ENCODE results near the gene PPFIA1. TPM values are rescaled to one million over a fixed set of nuclear protein-coding genes. Genes with fewer than 3 reads are reported as not detected.
"Not testable (repeated sequence)": the region's sequence is repeated elsewhere in the genome, so short reads cannot be mapped to it uniquely, and the experiment has no call there.

PPFIA1 gene
- total RNA-seq, 1 experiment from 2014 or later: 86.8 TPM

DNA sequence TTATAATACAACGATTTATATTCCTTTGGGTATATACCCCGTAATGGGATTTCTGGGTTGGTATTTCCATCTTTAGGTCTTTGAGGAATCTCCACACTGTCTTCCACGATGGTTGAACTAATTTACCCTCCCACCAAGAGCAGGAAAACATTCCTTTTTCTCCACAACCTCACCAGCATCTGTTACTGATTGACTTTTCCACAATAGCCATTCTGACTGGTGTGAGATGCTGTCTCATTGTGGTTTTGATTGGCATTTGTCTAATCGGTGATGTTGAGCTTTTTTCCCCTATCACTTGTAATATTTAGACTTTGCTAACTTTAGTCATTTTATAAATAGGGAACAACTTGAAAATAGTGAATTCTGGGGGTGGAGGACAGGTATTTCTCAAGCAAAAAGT is 58.1 kb downstream of the PPFIA1 start:
- no peaks in the 10 kb centered on the region for H3K9me3 ChIP-seq (ENCODE audit: insufficient read depth, low read depth)
- no peaks in the 10 kb centered on the region; the same call in 1 of the 2 replicates for H3K4me1 ChIP-seq (replicated peaks; ENCODE audit: insufficient read depth)
- no peak for TF ChIP-seq EZH2 (IDR thresholded peaks at IDR 0.05; ENCODE audit: low read depth)
- TF ChIP-seq, protein P1, sequence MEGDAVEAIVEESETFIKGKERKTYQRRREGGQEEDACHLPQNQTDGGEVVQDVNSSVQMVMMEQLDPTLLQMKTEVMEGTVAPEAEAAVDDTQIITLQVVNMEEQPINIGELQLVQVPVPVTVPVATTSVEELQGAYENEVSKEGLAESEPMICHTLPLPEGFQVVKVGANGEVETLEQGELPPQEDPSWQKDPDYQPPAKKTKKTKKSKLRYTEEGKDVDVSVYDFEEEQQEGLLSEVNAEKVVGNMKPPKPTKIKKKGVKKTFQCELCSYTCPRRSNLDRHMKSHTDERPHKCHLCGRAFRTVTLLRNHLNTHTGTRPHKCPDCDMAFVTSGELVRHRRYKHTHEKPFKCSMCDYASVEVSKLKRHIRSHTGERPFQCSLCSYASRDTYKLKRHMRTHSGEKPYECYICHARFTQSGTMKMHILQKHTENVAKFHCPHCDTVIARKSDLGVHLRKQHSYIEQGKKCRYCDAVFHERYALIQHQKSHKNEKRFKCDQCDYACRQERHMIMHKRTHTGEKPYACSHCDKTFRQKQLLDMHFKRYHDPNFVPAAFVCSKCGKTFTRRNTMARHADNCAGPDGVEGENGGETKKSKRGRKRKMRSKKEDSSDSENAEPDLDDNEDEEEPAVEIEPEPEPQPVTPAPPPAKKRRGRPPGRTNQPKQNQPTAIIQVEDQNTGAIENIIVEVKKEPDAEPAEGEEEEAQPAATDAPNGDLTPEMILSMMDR (conservative IDR thresholded peaks at IDR 0.05): no peak
- no peaks in the 10 kb centered on the region for H3K79me2 ChIP-seq (ENCODE audit: low read depth)
- no peaks in the 10 kb centered on the region for H3K9me2 ChIP-seq (ENCODE audit: insufficient read depth)
- no peak overlapping the region for H2AFZ ChIP-seq
- no peaks in the 10 kb centered on the region for H3K27me3 ChIP-seq (ENCODE audit: insufficient read depth, low read depth)
- H4K20me1 ChIP-seq (ENCODE audit: insufficient read depth): peaks cover 5% of the 10 kb centered on the region; the same call in 1 of the 2 replicates
- no peak overlapping the region for H3K4me3 ChIP-seq
- no peak overlapping the region for H3K27ac ChIP-seq
- ChIA-PET POLR2A (ENCODE audit: unreplicated experiment) (no interaction called here), CTCF (no interaction called here)
- no peak for DNase-seq
- BruUV-seq (replicated peaks): no TSS peak
- peaks cover 57% of the 10 kb centered on the region for H3K36me3 ChIP-seq (ENCODE audit: low read depth)
- no peak overlapping the region for H3K4me2 ChIP-seq
- peaks cover 30% of the 10 kb centered on the region for H3F3A ChIP-seq (ENCODE audit: insufficient read depth, low read depth)
- intact Hi-C loops (cut with micrococcal nuclease; ENCODE audit: unreplicated experiment): no loop called here

DNA sequence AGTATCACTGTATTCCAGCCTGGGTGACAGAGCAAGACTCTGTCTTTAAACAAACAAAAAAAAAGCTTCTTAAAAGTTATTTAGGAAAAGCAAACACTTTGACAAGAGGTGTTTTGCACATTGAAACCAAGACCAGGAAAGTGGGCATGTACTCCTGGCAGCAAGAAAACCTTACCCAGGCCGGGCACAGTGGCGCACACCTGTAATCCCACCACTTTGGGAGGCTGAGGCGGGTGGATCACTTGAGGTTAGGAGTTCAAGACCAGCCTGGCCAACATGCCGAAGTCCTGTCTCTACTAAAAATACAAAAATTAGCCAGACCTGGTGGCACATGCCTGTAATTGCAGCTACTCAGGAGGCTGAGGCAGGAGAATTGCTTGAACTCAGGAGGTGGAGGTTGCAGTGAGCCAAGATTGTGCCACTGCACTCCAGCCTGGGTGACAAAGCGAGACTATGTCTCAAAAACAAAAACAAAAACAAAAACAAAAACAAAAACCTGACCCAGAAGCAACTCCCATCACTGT is 60.9 kb downstream of the PPFIA1 start:
- H3K79me2 ChIP-seq (ENCODE audit: low read depth); H3K9me2 ChIP-seq (ENCODE audit: insufficient read depth); H3K4me2 ChIP-seq; H3K27ac ChIP-seq; intact Hi-C loops (cut with micrococcal nuclease; ENCODE audit: unreplicated experiment); H3K4me1 ChIP-seq (replicated peaks; ENCODE audit: insufficient read depth); H3K9me3 ChIP-seq (ENCODE audit: insufficient read depth, low read depth); CTCF ChIA-PET; DNase-seq; H3K4me3 ChIP-seq; H4K20me1 ChIP-seq (ENCODE audit: insufficient read depth); H3K27me3 ChIP-seq (ENCODE audit: insufficient read depth, low read depth); H2AFZ ChIP-seq; BruUV-seq (replicated peaks): not testable (repeated sequence)
- peaks cover 21% of the 10 kb centered on the region; the same call in 1 of the 2 replicates for H3F3A ChIP-seq (ENCODE audit: insufficient read depth, low read depth)
- POLR2A ChIA-PET (ENCODE audit: unreplicated experiment): interaction anchor here (0.6 to 0.8 kb wide), 2 partner anchors 20 to 76 kb away, joined by 4 to 6 read pairs; no protein-coding TSS in a partner anchor
- TF ChIP-seq, protein P1 (conservative IDR thresholded peaks at IDR 0.05): peak; percentile 54
- H3K36me3 ChIP-seq (ENCODE audit: low read depth): peaks cover 58% of the 10 kb centered on the region

DNA sequence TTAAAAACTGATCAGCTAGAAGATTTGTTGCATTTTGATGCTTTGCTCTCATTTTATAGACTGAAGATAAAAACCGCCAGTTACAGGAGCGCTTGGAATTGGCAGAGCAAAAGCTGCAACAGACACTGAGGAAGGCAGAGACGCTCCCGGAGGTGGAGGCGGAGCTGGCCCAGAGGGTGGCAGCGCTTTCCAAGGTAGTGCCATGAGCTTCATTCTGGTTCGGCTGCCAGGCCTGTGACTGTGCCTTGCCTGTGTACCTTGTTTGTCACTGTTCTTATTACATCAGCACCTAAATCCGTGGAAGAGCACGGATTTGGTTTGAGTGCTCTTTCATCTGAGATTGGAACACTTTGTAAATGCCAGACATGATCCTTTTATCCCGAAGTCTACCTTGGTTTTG is 61.4 kb downstream of the PPFIA1 start:
- H3K4me3 ChIP-seq: no peak overlapping the region
- H3K27ac ChIP-seq: no peak overlapping the region
- no peaks in the 10 kb centered on the region; the same call in 1 of the 2 replicates for H4K20me1 ChIP-seq (ENCODE audit: insufficient read depth)
- ChIA-PET POLR2A (ENCODE audit: unreplicated experiment) (interaction anchor here (0.6 to 0.8 kb wide), 2 partner anchors 20 to 76 kb away, joined by 4 to 6 read pairs; no protein-coding TSS in a partner anchor), CTCF (no interaction called here)
- H3K79me2 ChIP-seq (ENCODE audit: low read depth): no peaks in the 10 kb centered on the region
- H3K9me3 ChIP-seq (ENCODE audit: insufficient read depth, low read depth): no peaks in the 10 kb centered on the region
- intact Hi-C loops (cut with micrococcal nuclease; ENCODE audit: unreplicated experiment): no loop called here
- H3K36me3 ChIP-seq (ENCODE audit: low read depth): peaks cover 58% of the 10 kb centered on the region
- no peaks in the 10 kb centered on the region for H3K27me3 ChIP-seq (ENCODE audit: insufficient read depth, low read depth)
- H3F3A ChIP-seq (ENCODE audit: insufficient read depth, low read depth): peaks cover 24% of the 10 kb centered on the region; the same call in 1 of the 2 replicates
- TF ChIP-seq, protein P1 (conservative IDR thresholded peaks at IDR 0.05): no peak
- TF ChIP-seq EZH2 (IDR thresholded peaks at IDR 0.05; ENCODE audit: low read depth): no peak
- no peak for DNase-seq
- H3K4me1 ChIP-seq (replicated peaks; ENCODE audit: insufficient read depth): no peaks in the 10 kb centered on the region
- H2AFZ ChIP-seq: no peak overlapping the region
- BruUV-seq (replicated peaks): no TSS peak
- H3K4me2 ChIP-seq: no peak overlapping the region
- no peaks in the 10 kb centered on the region for H3K9me2 ChIP-seq (ENCODE audit: insufficient read depth)
